ENCODE results near the gene AGFG1. TPM values are rescaled to one million over a fixed set of nuclear protein-coding genes. Genes with fewer than 3 reads are reported as not detected.

Gene AGFG1, protein sequence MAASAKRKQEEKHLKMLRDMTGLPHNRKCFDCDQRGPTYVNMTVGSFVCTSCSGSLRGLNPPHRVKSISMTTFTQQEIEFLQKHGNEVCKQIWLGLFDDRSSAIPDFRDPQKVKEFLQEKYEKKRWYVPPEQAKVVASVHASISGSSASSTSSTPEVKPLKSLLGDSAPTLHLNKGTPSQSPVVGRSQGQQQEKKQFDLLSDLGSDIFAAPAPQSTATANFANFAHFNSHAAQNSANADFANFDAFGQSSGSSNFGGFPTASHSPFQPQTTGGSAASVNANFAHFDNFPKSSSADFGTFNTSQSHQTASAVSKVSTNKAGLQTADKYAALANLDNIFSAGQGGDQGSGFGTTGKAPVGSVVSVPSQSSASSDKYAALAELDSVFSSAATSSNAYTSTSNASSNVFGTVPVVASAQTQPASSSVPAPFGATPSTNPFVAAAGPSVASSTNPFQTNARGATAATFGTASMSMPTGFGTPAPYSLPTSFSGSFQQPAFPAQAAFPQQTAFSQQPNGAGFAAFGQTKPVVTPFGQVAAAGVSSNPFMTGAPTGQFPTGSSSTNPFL
- 100 to 1,000 TPM; 119 to 127 TPM for total RNA-seq

DNA sequence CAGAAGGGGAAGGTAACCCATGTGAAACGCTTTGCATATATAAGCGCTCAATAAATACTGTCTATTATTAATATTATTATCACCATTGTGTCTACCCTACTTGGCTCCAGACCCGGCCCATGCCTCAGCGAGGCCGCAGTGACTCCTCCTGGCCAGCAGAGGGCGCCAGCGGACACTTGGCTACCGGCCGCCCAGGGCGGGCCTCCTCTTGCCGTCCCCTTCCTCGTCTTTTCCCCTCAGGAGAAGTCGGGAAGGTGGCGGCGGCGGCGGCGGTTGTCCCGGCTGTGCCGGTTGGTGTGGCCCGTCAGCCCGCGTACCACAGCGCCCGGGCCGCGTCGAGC, at the start of gene AGFG1:
TSS of gene AGFG1 (plus strand) at position 233 of the 341 bp plus-strand sequence. CDS start 266 bp downstream, outside the sequence.
- POLR2A ChIA-PET = no interaction called here
- no peaks in the 10 kb centered on the region for H3K27me3 Mint-ChIP-seq
- peak; percentile 90 for DNase-seq
- peaks cover 50% of the 10 kb centered on the region for H3K4me1 Mint-ChIP-seq (ENCODE audit: low read depth)
- H3K4me3 Mint-ChIP-seq = peak within 1 kb of the TSS; percentile 82
- no peaks in the 10 kb centered on the region for H3K9me3 Mint-ChIP-seq
- H3K27ac Mint-ChIP-seq = peak within 1 kb of the TSS; percentile 77
- intact Hi-C loops (cut with micrococcal nuclease) = loop anchor here (1.0 to 5.0 kb wide), 3 partner anchors 8 to 295 kb away; no protein-coding TSS in a partner anchor
- peaks cover 1% of the 10 kb centered on the region for H3K36me3 Mint-ChIP-seq
- CTCF ChIA-PET = interaction anchor here (0.7 to 2.1 kb wide), 6 partner anchors 9 to 294 kb away, joined by 3 to 10 read pairs (median 4); partner anchors contain the start of gene MFF

DNA sequence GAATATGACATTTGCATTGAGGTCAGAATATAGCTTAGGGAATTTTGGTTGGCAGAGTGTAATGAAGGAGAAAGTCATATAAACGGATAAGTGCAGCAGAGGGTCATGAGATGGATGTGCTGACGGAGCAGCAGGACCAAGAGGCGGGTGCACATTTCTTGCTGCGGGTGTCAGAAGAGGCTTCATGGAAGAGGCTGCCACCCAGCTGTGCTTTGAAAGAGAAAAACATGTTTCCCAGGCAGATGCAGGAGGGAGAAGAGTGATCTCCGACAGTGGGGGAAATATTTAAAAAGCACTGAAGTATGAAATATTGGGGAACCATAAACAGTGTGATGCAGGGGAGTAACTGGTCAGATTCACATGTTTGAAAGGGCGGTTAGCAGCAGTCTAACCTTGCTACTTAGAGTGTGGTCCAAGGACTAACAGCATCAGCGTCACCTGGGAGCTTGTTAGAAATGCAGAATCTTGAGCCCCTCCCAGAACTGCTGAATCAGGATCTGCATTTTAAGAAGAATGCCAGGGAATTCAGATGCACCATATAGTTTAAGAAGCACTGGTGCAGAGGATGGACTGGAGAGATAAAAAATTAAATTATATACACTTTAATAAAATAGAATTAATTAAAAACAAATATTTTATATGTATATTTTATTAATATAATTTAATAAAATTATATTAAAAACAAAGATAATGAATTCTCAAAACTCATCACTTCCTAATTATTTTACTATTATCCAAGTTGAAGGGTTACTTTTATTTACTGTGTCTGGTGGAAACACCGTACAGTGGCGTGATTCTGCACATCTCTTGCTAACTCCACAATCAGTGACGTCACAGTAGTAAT, 48.1 kb upstream of the AGFG1 start:
- ChIA-PET POLR2A (no interaction called here), CTCF (no interaction called here)
- no peak for DNase-seq
- no peak overlapping the region for H3K4me3 Mint-ChIP-seq
- peaks cover 5% of the 10 kb centered on the region for H3K4me1 Mint-ChIP-seq (ENCODE audit: low read depth)
- no peaks in the 10 kb centered on the region for H3K36me3 Mint-ChIP-seq
- H3K9me3 Mint-ChIP-seq = no peaks in the 10 kb centered on the region
- H3K27ac Mint-ChIP-seq = no peak overlapping the region
- intact Hi-C loops (cut with micrococcal nuclease) = no loop called here
- no peaks in the 10 kb centered on the region for H3K27me3 Mint-ChIP-seq

DNA sequence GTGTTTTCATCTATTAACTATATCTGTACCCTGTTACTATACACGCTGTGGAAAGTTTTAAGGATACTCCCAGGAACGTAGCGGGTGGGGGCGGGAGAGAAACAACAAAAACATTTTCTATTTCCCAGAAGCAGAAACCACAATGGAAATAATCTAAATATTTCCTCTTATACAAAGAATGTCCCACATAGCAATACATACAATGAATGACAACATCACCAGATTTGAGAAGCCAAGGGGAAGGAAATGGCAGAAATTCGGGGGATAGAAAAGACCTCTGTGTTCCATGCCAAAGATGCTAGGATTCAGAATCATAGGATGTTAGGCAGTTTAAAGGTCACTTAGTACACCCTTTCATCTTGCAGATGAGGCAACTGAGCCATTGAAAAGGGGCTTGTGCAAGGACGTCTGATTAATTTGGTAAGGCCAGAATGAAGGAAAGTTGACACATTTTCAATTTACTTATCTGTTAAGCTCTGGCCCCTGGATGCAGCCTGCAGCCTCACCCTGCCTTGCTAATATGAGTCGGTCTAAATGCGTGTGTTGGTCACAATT, 43.1 kb upstream of the AGFG1 start:
- H3K36me3 Mint-ChIP-seq = peaks cover 17% of the 10 kb centered on the region
- ChIA-PET POLR2A (no interaction called here), CTCF (no interaction called here)
- H3K9me3 Mint-ChIP-seq = peaks cover 17% of the 10 kb centered on the region
- DNase-seq = no peak
- no peaks in the 10 kb centered on the region for H3K27me3 Mint-ChIP-seq
- intact Hi-C loops (cut with micrococcal nuclease) = no loop called here
- peaks cover 7% of the 10 kb centered on the region for H3K4me1 Mint-ChIP-seq (ENCODE audit: low read depth)
- no peak overlapping the region for H3K4me3 Mint-ChIP-seq
- H3K27ac Mint-ChIP-seq = no peak overlapping the region

DNA sequence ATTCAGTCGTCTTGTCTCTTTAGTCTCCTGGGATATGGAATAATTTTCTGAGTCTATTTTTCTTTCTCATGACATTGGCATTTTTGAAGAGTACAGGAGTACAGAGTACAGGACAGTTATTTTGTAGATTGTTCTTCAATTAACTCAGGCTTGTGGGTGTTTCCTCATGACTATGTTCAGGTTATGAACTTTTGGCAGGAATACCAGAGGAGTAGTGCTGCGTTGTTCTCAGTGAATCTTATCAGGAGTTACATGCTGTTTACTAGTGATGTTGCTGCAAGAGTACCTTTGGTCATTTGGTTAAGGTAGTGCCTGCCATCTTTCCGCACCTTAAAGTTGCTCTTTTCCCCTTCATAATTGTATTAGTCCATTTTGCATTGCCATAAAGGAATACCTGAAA, 41.3 kb upstream of the AGFG1 start:
- Mint-ChIP-seq H3K27me3 (no peaks in the 10 kb centered on the region), H3K4me1 (ENCODE audit: low read depth) (peaks cover 7% of the 10 kb centered on the region)

DNA sequence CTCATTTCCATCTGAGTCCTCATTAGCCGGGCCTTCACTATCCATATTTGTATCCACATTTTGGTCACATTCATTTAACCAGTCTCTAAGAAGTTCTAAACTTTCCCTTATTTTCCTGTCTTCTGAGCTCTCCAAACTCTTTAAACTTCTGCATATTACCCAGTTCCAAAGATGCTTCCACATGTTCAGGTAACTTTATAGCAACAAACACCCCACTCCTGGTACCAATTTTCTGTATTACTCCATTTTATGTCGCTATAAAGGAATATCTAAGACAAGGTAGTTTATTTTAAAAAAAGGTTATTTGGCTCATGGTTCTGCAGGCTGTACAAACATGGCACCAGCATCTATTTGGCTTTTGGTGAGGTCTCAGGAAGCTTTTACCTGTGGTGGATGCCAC, 38.8 kb upstream of the AGFG1 start:
- peaks cover 7% of the 10 kb centered on the region for H3K4me1 Mint-ChIP-seq (ENCODE audit: low read depth)
- no peaks in the 10 kb centered on the region for H3K27me3 Mint-ChIP-seq
- intact Hi-C loops (cut with micrococcal nuclease) = no loop called here
- ChIA-PET POLR2A (no interaction called here), CTCF (no interaction called here)
- no peak overlapping the region for H3K4me3 Mint-ChIP-seq
- peaks cover 17% of the 10 kb centered on the region for H3K36me3 Mint-ChIP-seq
- DNase-seq = no peak
- peaks cover 17% of the 10 kb centered on the region for H3K9me3 Mint-ChIP-seq
- no peak overlapping the region for H3K27ac Mint-ChIP-seq

More for the DNA sequence above, 41.3 kb upstream of the AGFG1 start:
- H3K27ac Mint-ChIP-seq = no peak overlapping the region
- no peak for DNase-seq
- peaks cover 17% of the 10 kb centered on the region for H3K36me3 Mint-ChIP-seq
- intact Hi-C loops (cut with micrococcal nuclease) = no loop called here
- peaks cover 17% of the 10 kb centered on the region for H3K9me3 Mint-ChIP-seq
- ChIA-PET CTCF (no interaction called here), POLR2A (no interaction called here)
- H3K4me3 Mint-ChIP-seq = no peak overlapping the region

DNA sequence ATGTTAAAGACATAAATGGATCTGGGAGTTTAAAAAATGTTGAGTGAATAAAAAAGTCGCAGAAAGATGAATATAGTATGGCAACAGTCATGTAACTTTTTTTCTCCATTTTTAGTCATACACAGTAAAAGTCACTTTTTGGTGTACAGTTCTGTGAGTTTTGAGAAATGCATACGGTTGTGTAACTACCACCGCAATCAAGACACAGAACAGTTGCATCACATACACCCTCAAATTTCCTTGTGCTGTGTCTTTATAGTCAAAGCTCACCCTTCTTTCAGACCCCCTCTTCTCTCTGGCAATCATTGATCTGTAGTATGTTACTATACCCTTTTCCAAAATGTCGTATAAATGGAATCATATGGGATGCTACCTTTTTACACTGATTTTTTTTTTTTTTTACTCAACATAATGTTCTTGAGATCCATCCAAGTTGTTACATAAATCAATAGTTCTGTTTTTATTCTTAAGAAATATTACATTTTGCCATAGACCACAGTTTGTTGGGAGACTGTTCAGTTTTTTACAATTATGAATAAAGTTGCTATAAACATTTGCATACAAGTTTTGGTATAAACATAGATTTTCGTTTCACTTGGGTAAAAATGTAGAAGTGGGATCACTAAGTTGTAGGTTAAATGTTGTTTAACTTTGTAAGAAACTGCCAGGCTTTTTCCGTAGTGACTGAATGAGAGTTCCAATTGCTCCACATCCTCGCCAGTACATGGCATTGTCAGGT, 35.4 kb upstream of the AGFG1 start:
- POLR2A ChIA-PET = no interaction called here
- H3K27me3 Mint-ChIP-seq = no peaks in the 10 kb centered on the region
- H3K27ac Mint-ChIP-seq = no peak overlapping the region
- DNase-seq = no peak
- H3K9me3 Mint-ChIP-seq = peaks cover 17% of the 10 kb centered on the region
- H3K4me1 Mint-ChIP-seq (ENCODE audit: low read depth) = no peaks in the 10 kb centered on the region
- H3K4me3 Mint-ChIP-seq = no peak overlapping the region
- intact Hi-C loops (cut with micrococcal nuclease) = no loop called here
- H3K36me3 Mint-ChIP-seq = peaks cover 13% of the 10 kb centered on the region
- CTCF ChIA-PET = no interaction called here

DNA sequence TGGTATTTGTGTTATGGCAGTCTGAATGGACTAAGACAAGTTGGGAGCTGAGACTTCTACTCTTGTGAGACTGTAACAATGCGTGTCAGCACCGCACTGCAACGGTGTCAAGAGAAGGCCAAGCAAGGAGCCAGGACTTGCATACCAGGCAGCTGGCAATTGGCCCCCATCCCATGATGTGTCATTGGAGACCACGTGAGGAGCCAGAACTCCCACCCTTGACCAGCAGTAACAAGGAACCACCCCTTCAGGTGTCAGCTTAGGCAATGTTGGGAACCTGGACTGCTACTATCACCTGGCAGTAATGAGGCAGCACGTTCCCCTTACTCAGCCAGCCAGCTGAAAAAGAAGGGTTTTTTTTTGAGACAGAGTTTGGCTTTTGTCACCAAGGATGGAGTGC, 32.7 kb upstream of the AGFG1 start:
- DNase-seq = no peak
- no peak overlapping the region for H3K27ac Mint-ChIP-seq
- intact Hi-C loops (cut with micrococcal nuclease) = no loop called here
- H3K4me3 Mint-ChIP-seq = no peak overlapping the region
- H3K27me3 Mint-ChIP-seq = no peaks in the 10 kb centered on the region
- H3K36me3 Mint-ChIP-seq = no peaks in the 10 kb centered on the region
- POLR2A ChIA-PET = no interaction called here
- no peaks in the 10 kb centered on the region for H3K4me1 Mint-ChIP-seq (ENCODE audit: low read depth)
- CTCF ChIA-PET = no interaction called here
- H3K9me3 Mint-ChIP-seq = no peaks in the 10 kb centered on the region

DNA sequence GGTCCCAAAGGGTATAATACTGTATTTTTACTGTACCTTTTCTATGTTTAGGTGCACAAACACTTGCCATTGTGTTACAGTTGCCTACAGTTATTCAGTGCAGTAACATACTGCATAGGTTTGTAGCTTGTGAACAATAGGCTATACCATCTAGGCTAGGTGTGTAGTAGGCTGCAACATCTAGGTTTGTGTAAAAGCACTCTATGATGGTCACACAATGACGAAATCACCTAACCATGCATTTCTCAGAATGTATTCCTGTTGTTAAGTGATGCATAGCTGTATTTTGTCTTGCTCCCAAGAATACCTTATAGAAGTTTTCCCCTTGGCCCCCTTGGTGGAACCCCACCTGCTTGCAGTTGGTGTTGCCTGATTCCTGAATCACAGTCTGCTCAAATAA, 29.3 kb upstream of the AGFG1 start:
- DNase-seq = no peak
- POLR2A ChIA-PET = no interaction called here
- H3K27ac Mint-ChIP-seq = no peak overlapping the region
- H3K4me3 Mint-ChIP-seq = no peak overlapping the region
- intact Hi-C loops (cut with micrococcal nuclease) = no loop called here
- H3K36me3 Mint-ChIP-seq = no peaks in the 10 kb centered on the region
- CTCF ChIA-PET = no interaction called here
- no peaks in the 10 kb centered on the region for H3K27me3 Mint-ChIP-seq
- H3K4me1 Mint-ChIP-seq (ENCODE audit: low read depth) = no peaks in the 10 kb centered on the region
- no peaks in the 10 kb centered on the region for H3K9me3 Mint-ChIP-seq

DNA sequence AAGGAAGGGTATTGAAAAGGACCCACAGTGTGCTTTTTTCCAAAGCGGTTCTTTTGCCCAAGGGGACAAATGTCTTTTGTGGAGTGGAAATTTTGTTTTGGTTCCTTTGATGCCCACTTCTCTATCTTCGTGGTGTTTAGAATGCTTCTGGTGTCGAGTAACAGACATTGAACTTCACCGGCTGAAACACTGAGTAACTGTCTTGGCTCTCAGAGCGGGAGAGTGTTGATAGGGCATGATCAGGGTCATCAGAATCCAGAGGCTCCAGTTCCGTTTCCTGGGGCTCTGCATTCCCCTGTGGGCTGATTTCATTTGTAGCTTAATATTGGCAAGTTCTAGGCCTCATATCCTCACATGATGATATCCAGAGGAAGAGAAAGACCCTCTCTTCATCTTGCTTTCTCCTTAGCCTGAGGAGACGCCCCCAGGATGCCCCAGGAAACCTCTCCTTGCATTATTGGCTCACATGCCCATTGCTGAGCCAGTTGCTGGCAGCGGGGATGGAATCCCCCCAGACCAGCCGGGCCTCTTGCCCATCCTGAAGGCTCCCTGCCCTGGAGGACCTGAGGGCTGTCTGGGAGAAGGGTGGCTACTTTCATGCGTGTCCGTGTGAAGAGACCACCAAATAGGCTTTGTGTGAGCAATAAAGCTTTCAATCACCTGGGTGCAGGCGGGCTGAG, 27.9 kb upstream of the AGFG1 start:
- H3K9me3 Mint-ChIP-seq = no peaks in the 10 kb centered on the region
- no peaks in the 10 kb centered on the region for H3K4me1 Mint-ChIP-seq (ENCODE audit: low read depth)
- ChIA-PET POLR2A (no interaction called here), CTCF (no interaction called here)
- no peak overlapping the region for H3K4me3 Mint-ChIP-seq
- no peak overlapping the region for H3K27ac Mint-ChIP-seq
- H3K36me3 Mint-ChIP-seq = no peaks in the 10 kb centered on the region
- intact Hi-C loops (cut with micrococcal nuclease) = no loop called here
- H3K27me3 Mint-ChIP-seq = no peaks in the 10 kb centered on the region
- no peak for DNase-seq

DNA sequence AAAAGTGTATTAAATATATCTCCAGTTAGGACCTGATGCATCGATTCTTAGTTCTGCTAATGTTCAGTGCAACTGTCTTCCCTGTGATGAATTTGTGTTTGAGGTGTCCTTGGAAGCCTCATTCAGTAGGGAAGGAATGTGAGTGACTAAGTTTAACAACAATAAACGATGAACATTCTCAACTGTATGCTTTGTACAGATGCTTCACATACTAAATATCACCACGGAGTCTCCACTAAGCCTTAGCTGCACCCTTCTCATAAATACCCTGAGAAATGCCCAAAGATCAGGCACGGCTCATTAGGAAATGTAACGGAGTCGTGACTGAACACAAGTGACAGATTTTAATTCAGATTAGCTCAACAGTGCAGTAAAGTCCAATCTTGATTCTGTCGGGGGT, 24.4 kb upstream of the AGFG1 start:
- no peaks in the 10 kb centered on the region for H3K27me3 Mint-ChIP-seq
- POLR2A ChIA-PET = no interaction called here
- DNase-seq = no peak
- H3K9me3 Mint-ChIP-seq = no peaks in the 10 kb centered on the region
- H3K27ac Mint-ChIP-seq = no peak overlapping the region
- no peaks in the 10 kb centered on the region for H3K4me1 Mint-ChIP-seq (ENCODE audit: low read depth)
- H3K36me3 Mint-ChIP-seq = no peaks in the 10 kb centered on the region
- CTCF ChIA-PET = no interaction called here
- intact Hi-C loops (cut with micrococcal nuclease) = no loop called here
- no peak overlapping the region for H3K4me3 Mint-ChIP-seq

DNA sequence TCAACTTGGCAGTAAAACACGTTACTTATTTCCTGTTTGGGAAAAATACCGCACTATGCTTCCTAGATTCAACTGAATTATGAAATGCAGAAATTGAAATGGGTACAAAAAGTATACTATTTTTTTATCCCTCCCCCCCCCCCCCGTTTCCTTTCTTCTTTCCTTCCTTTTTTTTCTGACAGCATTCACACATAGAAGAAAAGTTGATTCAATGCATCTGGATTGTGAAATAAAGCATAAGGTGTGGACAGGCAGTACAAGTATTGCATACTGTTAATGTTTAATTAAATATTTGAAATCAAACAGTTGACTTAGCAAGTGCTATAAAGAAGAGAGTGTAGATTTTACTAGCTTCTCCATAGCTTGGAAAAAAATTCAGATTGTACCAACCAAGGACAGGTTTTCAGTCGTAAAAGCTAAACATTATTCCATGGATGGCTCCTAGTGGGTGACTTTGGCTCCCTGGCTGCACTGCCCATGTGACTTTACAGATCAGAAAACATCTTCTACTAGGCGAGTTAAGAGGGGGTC, 21.6 kb upstream of the AGFG1 start:
- Mint-ChIP-seq H3K27me3 (no peaks in the 10 kb centered on the region), H3K27ac (no peak overlapping the region), H3K36me3 (no peaks in the 10 kb centered on the region), H3K4me3 (no peak overlapping the region), H3K9me3 (no peaks in the 10 kb centered on the region), H3K4me1 (ENCODE audit: low read depth) (peaks cover 7% of the 10 kb centered on the region)
- intact Hi-C loops (cut with micrococcal nuclease) = no loop called here
- ChIA-PET POLR2A (no interaction called here), CTCF (no interaction called here)
- no peak for DNase-seq

Data from activated CD4-positive, alpha-beta memory T cell treated with anti-CD3 and anti-CD28 coated beads for 36 hours (primary cell).